AG04449 (cell line): ENCODE measurements around the gene CHRNB2.

Experiments used
- CTCF ChIA-PET: fragments of 350-600 bp; formaldehyde crosslinking; extraction: SDS; loops from one replicate; lab custom pipeline; 2021; ENCODE audit warnings: antibody characterized with exemption; lab: Yijun Ruan, JAX
- POLR2A ChIA-PET: fragments of 400-600, 350-600 bp; formaldehyde crosslinking; extraction: SDS; loops from one replicate; lab custom pipeline; 2020; ENCODE audit warnings: antibody characterized with exemption, inconsistent platforms; lab: Yijun Ruan, JAX
- DNase-seq: peaks from one replicate; pipeline ENCODE4 v3.0.0-alpha.2; 2010; ENCODE audit warnings: low read depth, low spot score
- H3K4me3 ChIP-seq: 2 replicates; pipeline ENCODE4 v1.5.1; 2011; ENCODE audit warnings: low read depth, mild to moderate bottlenecking, control low read depth, low read length
- CTCF ChIP-seq: IDR thresholded peaks from one replicate; pipeline ENCODE4 v1.5.1; 2011; ENCODE audit warnings: mild to moderate bottlenecking, moderate library complexity, low read length, control low read depth, inconsistent platforms; ENCODE audit not compliant: insufficient read depth; ENCODE audit errors: missing control alignments

The CHRNB2 gene

GRCh38 chr1:154581766-154582165 lies 14.2 kb downstream of the CHRNB2 start:
- ChIA-PET CTCF (no interaction called here), POLR2A (no interaction called here)
- TF ChIP-seq CTCF: no peak
- H3K4me3 ChIP-seq: no peak overlapping the region
- no peak for DNase-seq

GRCh38 chr1:154582885-154583284 lies 15.3 kb downstream of the CHRNB2 start:
- DNase-seq: no peak
- CTCF ChIA-PET: no interaction called here
- H3K4me3 ChIP-seq: no peak overlapping the region
- POLR2A ChIA-PET: no interaction called here
- no peak for TF ChIP-seq CTCF

GRCh38 chr1:154583773-154584172 lies 16.2 kb downstream of the CHRNB2 start:
- TF ChIP-seq CTCF: no peak
- ChIA-PET POLR2A (no interaction called here), CTCF (no interaction called here)

GRCh38 chr1:154584267-154584994 lies 16.9 kb downstream of the CHRNB2 start:
- ChIA-PET POLR2A (no interaction called here), CTCF (no interaction called here)
- H3K4me3 ChIP-seq: no peak overlapping the region
- no peak for TF ChIP-seq CTCF
- DNase-seq: no peak

More at GRCh38 chr1:154583773-154584172, 16.2 kb downstream of the CHRNB2 start:
- no peak for DNase-seq
- no peak overlapping the region for H3K4me3 ChIP-seq

- ChIA-PET CTCF (no interaction called here), POLR2A (no interaction called here)
- no peak overlapping the region for H3K4me3 ChIP-seq
- no peak for TF ChIP-seq CTCF
- no peak for DNase-seq
These were observed 18.7 kb downstream of the CHRNB2 start for GRCh38 chr1:154586231-154586630.

- DNase-seq: no peak
- POLR2A ChIA-PET: no interaction called here
- CTCF ChIA-PET: no interaction called here
- no peak for TF ChIP-seq CTCF
- H3K4me3 ChIP-seq: no peak overlapping the region
These were observed 19.1 kb downstream of the CHRNB2 start for GRCh38 chr1:154586641-154587040.
